Dermis lymphatic vessel endothelial cell (primary cell): ENCODE measurements around the gene UBE2H. TPM values are rescaled to one million over a fixed set of nuclear protein-coding genes. Genes with fewer than 3 reads are reported as not detected.

Experiments used
- total RNA-seq: library from RNA; depleted of rRNA; stranded (reverse); fragments of >200 nt; gene quantifications from 2 replicates; pipeline ENCODE4 v1.2.1, GENCODE V29; 2014

The UBE2H gene
- total RNA-seq: 43.8 and 46.7 TPM in 2 replicates

GRCh38 chr7:129952653-129953560, at the start of gene UBE2H:
UBE2H (minus strand) TSS chr7:129952960; CDS start chr7:129952555, 405 bp downstream.

Other genes starting within 250 kb of the UBE2H start
- gene ZC3HC1, start 98.4 kb upstream of the UBE2H start, total RNA-seq: 13.0 and 13.8 TPM in 2 replicates
- 27.1 and 32.2 TPM in 2 replicates for gene KLHDC10, start 117.6 kb upstream of the UBE2H start, total RNA-seq